AG09309 (cell line): Measurements from ENCODE around the gene TPX2.

ENCODE experiments used
- DNase-seq: peaks from one replicate; pipeline ENCODE4 v3.0.0-alpha.2; 2010; ENCODE audit warnings: low read depth
- H3K4me3 ChIP-seq: 2 replicates; pipeline ENCODE4 v1.5.1; 2011; ENCODE audit warnings: mild to moderate bottlenecking, low read depth, low read length, moderate library complexity; ENCODE audit not compliant: control insufficient read depth
- CTCF ChIP-seq: IDR thresholded peaks from 2 replicates; pipeline ENCODE4 v1.5.1; 2011; ENCODE audit warnings: mild to moderate bottlenecking, low read depth, low read length, inconsistent platforms; ENCODE audit not compliant: insufficient read depth, control insufficient read depth; ENCODE audit errors: missing control alignments

Gene TPX2

GRCh38 chr20:31758521-31758920 lies 19.4 kb downstream of the TPX2 start:
- H3K4me3 ChIP-seq = no peak overlapping the region
- no peak for DNase-seq
- TF ChIP-seq CTCF = no peak

GRCh38 chr20:31758991-31759390 lies 19.9 kb downstream of the TPX2 start:
- DNase-seq = no peak
- no peak for TF ChIP-seq CTCF
- no peak overlapping the region for H3K4me3 ChIP-seq

DNA sequence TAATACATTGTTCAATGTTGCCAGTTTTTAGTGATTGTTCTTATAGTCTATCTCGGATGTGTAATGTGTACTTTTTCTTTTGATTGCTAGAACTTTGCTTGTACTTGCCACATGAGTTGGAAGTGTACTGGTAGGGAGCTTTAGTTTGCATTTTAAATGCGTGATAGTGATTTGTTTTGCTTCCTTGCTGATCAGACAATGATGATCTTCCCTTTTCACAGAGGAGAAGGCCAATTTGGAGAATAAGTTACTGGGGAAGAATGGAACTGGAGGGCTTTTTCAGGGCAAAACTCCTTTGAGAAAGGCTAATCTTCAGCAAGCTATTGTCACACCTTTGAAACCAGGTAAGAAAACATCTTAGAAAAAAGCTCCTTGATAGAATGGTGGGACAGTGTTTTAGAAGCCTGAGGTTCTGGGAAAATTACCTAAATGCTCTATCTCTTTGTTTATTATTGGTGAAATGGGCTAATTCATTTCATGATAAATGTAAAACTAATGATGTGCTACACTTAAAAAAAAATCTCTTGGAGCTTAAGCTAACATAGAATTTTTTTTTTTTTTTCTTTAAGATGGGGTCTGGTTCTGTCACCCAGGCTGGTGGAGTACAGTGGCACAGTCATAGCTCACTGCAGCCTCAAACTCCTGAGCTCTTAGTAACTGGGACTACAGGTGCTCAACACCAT lies 20.9 kb downstream of the TPX2 start:
- no peak overlapping the region for H3K4me3 ChIP-seq
- TF ChIP-seq CTCF = no peak
- no peak for DNase-seq

DNA sequence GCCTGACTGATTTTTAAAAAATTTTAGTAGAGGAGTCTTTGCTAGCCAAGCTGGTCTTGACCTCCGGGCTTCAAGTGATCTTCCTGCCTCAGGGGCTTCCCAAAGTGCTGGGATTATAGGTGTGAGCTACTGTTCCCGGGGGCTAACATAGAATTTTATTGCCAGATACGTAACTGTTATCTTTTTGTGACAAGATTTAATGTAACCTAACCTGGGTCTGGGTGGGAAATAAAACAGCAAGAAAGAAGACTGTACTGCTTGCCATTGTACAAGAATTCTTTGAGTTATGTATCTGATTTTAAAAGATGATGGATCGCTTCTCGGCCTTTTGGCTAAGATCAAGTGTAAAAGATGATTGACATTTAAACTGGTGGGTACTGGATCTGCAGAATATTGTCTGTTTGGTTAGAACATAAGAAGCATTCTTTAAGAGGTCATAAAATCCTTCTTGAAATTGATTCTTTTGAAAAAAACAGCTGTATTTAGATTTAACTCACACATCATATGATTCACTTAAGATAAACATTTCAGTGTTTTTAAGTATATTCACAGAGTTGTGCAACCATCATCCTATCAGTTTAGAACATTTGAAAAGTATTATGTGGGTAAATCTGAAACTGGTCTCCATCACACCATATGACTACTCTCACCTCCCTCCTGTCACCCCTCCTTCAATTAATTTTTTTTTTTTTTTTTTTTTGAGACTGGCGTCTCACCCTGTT lies 21.6 kb downstream of the TPX2 start:
- no peak overlapping the region for H3K4me3 ChIP-seq
- no peak for DNase-seq
- no peak for TF ChIP-seq CTCF

DNA sequence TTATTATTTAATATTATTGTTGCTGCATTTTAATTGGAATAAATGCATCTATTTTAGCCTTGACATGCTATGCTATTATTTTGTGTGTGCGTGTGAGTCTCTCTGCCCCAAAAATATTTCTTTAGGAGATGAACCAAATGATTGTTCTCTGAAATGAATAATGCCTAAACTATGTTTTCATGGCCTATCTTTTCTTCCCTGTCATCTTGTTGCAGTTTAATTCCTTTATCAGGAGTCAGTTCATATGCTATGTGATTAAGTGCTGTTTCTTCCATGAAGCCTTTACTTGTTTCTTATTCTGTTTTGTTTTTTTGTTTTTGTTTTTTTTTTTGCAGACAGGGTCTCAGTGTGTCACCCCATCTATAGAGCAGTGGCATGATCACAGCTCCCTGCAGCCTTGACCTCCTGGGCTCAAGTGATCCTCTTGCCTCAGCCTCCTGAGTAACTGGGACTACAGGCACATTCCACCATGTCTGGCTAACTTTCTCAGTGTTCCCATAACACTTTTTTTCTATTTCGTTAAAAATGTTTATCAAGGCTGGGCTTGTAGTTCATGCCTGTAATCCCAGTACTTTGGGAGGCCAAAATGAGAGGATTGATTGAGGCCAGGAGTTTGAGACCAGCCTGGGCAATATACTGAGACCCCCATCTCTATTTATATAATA lies 25.7 kb downstream of the TPX2 start:
- H3K4me3 ChIP-seq = no peak overlapping the region
- peak; percentile 8 for DNase-seq
- no peak for TF ChIP-seq CTCF

- TF ChIP-seq CTCF = no peak
- H3K4me3 ChIP-seq = no peak overlapping the region
Observed at GRCh38 chr20:31767805-31768204, 28.7 kb downstream of the TPX2 start.

More at GRCh38 chr20:31767805-31768204, 28.7 kb downstream of the TPX2 start:
- no peak for DNase-seq
